DMS153 treated with DMSO at 0.1 percent for 48 hours (cell line): ENCODE results near the gene SPIN4.
"Not testable (repeated sequence)": the region's sequence is repeated elsewhere in the genome, so short reads cannot be mapped to it uniquely, and the experiment has no call there.

Experiments used
- DNase-seq: peaks from one replicate; lab custom pipeline; 2025; ENCODE audit not compliant: unreplicated experiment; lab: John Stamatoyannopoulos, UW

The SPIN4 gene

GRCh38 chrX:63350941-63351616 is at the start of gene SPIN4:
Gene SPIN4 (minus strand): TSS chrX:63351332. CDS start chrX:63350819, 513 bp downstream.
- DNase-seq, result peak; percentile 58

GRCh38 chrX:63400340-63400739 is 49.2 kb upstream of the SPIN4 start:
- DNase-seq, result no peak

- no peak for DNase-seq
Observed at GRCh38 chrX:63394872-63395271, 43.7 kb upstream of the SPIN4 start.

GRCh38 chrX:63393094-63393493 is 42.0 kb upstream of the SPIN4 start:
- DNase-seq, result not testable (repeated sequence)

- no peak for DNase-seq
Observed at GRCh38 chrX:63387411-63387810, 36.3 kb upstream of the SPIN4 start.

GRCh38 chrX:63384263-63384662 is 33.1 kb upstream of the SPIN4 start:
- not testable (repeated sequence) for DNase-seq

- DNase-seq, result not testable (repeated sequence)
Observed at GRCh38 chrX:63373012-63373411, 21.9 kb upstream of the SPIN4 start.

GRCh38 chrX:63367699-63368098 is 16.6 kb upstream of the SPIN4 start:
- not testable (repeated sequence) for DNase-seq

GRCh38 chrX:63363788-63364187 is 12.7 kb upstream of the SPIN4 start:
- no peak for DNase-seq

- DNase-seq, result no peak
Observed at GRCh38 chrX:63361494-63361893, 10.4 kb upstream of the SPIN4 start.

GRCh38 chrX:63354484-63354883 is 3.4 kb upstream of the SPIN4 start:
- no peak for DNase-seq

- no peak for DNase-seq
Observed at GRCh38 chrX:63350465-63350877, 661 bp downstream of the SPIN4 start.

GRCh38 chrX:63349307-63349706 is 1.8 kb downstream of the SPIN4 start:
- no peak for DNase-seq

- no peak for DNase-seq
Observed at GRCh38 chrX:63330681-63331080, 20.5 kb downstream of the SPIN4 start.

- DNase-seq, result no peak
Observed at GRCh38 chrX:63327788-63328187, 23.3 kb downstream of the SPIN4 start.

- DNase-seq, result no peak
Observed at GRCh38 chrX:63299596-63299995, 51.5 kb downstream of the SPIN4 start.
